Heart left ventricle (tissue), 16 donors: ENCODE data around the gene MIPOL1. TPM values are rescaled to one million over a fixed set of nuclear protein-coding genes. Genes with fewer than 3 reads are reported as not detected.

ENCODE experiments used
- ATAC-seq, 4 donors: fragments of 200-7000 bp; cut with Tn5 transposase; one replicate each; pipeline ENCODE4 v1.9.1; 2020 to 2022; ENCODE audit warnings: moderate library complexity in 4 of 4, mild to moderate bottlenecking in 3 of 4, moderate number of reproducible peaks in 1 of 4
- DNase-seq, 5 donors: peaks; one replicate each; pipeline ENCODE4 v3.0.0-alpha.2; 2020
- H3K27ac ChIP-seq, 12 donors: fragments of 200-600 bp; sonication (generic) in 4 of 12; one replicate each; pipeline versions ENCODE4 v1.5.0 to v1.8.0; 2016 to 2022; ENCODE audit warnings: mild to moderate bottlenecking in 2 of 12
- H3K27me3 ChIP-seq, 9 donors: fragments of 200-600 bp; sonication (generic) in 2 of 9; one replicate each; pipeline versions ENCODE4 v1.5.1 to v1.8.0; 2016 to 2022; ENCODE audit warnings: mild to moderate bottlenecking in 3 of 9
- H3K36me3 ChIP-seq, 9 donors: fragments of 200-600 bp; sonication (generic) in 2 of 9; one replicate each; pipeline versions ENCODE4 v1.5.0 to v1.8.0; 2018 to 2022; ENCODE audit warnings: mild to moderate bottlenecking in 2 of 9
- H3K4me1 ChIP-seq, 12 donors: fragments of 200-600 bp; sonication (generic) in 4 of 12; one replicate each; pipeline versions ENCODE4 v1.5.0 to v1.8.0; 2016 to 2022; ENCODE audit warnings: mild to moderate bottlenecking in 3 of 12
- H3K4me3 ChIP-seq, 12 donors: fragments of 200-600 bp; sonication (generic) in 4 of 12; one replicate each; pipeline versions ENCODE4 v1.5.0 to v1.8.0; 2017 to 2022; ENCODE audit warnings: mild to moderate bottlenecking in 9 of 12, moderate library complexity in 4 of 12
- H3K9me3 ChIP-seq, 12 donors: fragments of 200-600 bp; sonication (generic) in 4 of 12; one replicate each; pipeline versions ENCODE4 v1.5.0 to v1.8.0; 2016 to 2022; ENCODE audit warnings: mild to moderate bottlenecking in 1 of 12
- POLR2A ChIP-seq, 2 donors: fragments of 450-650 bp; IDR thresholded peaks; one replicate each; pipeline ENCODE4 v1.6.1; 2017; ENCODE audit warnings: antibody characterized with exemption in 2 of 2, mild to moderate bottlenecking in 2 of 2, moderate library complexity in 2 of 2
- WGBS, 4 donors: extraction: QIAGEN DNeasy Blood & Tissue Kit in 2 of 4; methylation state at CpG; one replicate each; pipeline versions ENCODE4 v1.1.5 to v1.1.7; 2013 to 2018; 5-methylcytosine and 5-hydroxymethylcytosine counted together
- intact Hi-C, 10 donors: fragments of 100-400 bp; cut with DNase I; formaldehyde crosslinking; loops; one replicate each; pipeline versions ENCODE4 v1.11.1 to v1.14.2; 2022
- polyA plus RNA-seq, 2 donors: library from polyadenylated mRNA; stranded (reverse); fragments of 200-250 nt; gene quantifications; one replicate each; pipeline ENCODE4 v1.2.3, GENCODE V29; 2013
- total RNA-seq, 9 donors: library from RNA; depleted of rRNA in 2 of 9; stranded (reverse); fragments of >200 nt in 2 of 9; fragmentation: NEBNext Ultra II Directional in 3 of 9; extraction: Animal tissue kit (Norgen Biotek cat#: 25700) in 3 of 9; gene quantifications; one replicate each; pipeline versions ENCODE4 v1.1.0 to v1.2.4, GENCODE V29; 2016 to 2023
- TF ChIP-seq, protein P1 (sequence below), 12 donors: fragments of 200-600 bp; sonication (generic) in 4 of 12; IDR thresholded peaks; one replicate each; pipeline versions ENCODE4 v1.5.0 to v1.8.0; 2018 to 2022; ENCODE audit warnings: antibody characterized with exemption in 12 of 12, mild to moderate bottlenecking in 5 of 12
- donor health status: ischemic (EF 13 %, LVEDD 7.1; RV severe dilation, severe dysfunction).
- donor health status: healthy with polysubstance abuse.
- donor health status: DM: no; HTN: yes; CAD: no.
- donor health status: DM: no; HTN: no; CAD: no.
- donor health status: ischemic (EF 25% LVEDD 6.9; RV normal size, moderate dysfunction).
- donor health status: ischemic (EF 25% LVEDD 5.7; RV mildly dilated, moderate dysfunction).
- donor health status: healthy.
- donor health status: DM: yes; HTN: yes; CAD: no.
- donor health status: ischemic (EF 35%, LVEDD 5.7; RV mildly dilated, moderate dysfunction).
- donor health status: nonischemic (EF 11% LVEDD 7.7; RV severe dilation, severe dysfunction).
- donor health status: DM: yes; HTN: yes; CAD: no.
- donor health status: PGD.
- donor health status: ischemic (EF 29% LVEDD 5.4; RV normal size, mild dysfunction).
- donor health status: nonischemic (EF 23%, LVEDD 6.1; RV moderate dilation, normal function).

The MIPOL1 gene
- total and polyA plus RNA-seq, 11 donors, result 0.99 to 7.3 (median 5.0) TPM

DNA sequence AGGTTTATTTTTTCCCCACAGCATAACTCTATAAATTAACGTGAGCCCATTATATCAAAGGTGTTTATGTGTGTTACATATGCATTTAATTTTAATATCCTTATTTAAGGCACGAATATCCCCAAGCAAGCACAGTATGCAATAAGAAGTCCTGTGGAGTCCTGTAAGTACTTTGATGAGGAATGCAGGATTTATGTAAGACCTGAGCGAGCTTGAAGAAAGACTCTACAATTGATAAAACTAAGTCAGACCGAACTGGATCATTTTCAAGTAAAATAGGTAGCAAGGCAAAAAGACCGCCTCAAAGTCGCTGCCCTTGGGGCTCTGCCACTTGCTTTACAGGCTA lies 26.1 kb upstream of the MIPOL1 start:
- DNase-seq (no peak), ATAC-seq (peak in 2 of 4 donors; percentile 5 to 17)
- intact Hi-C loops, result loop anchor here in 2 of 10 donors (1.0 to 2.0 kb wide), 2 partner anchors 25 to 26 kb away; partner anchors contain the start of gene MIPOL1 (in 2 of the 2)
- H3K4me1 ChIP-seq, result peaks cover 0 to 24% (median 9%) of the 10 kb centered on the region in 12 donors
- H3K4me3 ChIP-seq, result peak overlapping the region; percentile 8 to 83 (median 69)
- H3K27ac ChIP-seq, result peak overlapping the region in 8 of 12 donors; percentile 63 to 95 (median 80)
- H3K27me3 ChIP-seq, result peaks cover 0 to 9% (median 0%) of the 10 kb centered on the region in 9 donors
- TF ChIP-seq POLR2A (IDR thresholded peaks at IDR 0.05), result no peak
- TF ChIP-seq, protein P1, sequence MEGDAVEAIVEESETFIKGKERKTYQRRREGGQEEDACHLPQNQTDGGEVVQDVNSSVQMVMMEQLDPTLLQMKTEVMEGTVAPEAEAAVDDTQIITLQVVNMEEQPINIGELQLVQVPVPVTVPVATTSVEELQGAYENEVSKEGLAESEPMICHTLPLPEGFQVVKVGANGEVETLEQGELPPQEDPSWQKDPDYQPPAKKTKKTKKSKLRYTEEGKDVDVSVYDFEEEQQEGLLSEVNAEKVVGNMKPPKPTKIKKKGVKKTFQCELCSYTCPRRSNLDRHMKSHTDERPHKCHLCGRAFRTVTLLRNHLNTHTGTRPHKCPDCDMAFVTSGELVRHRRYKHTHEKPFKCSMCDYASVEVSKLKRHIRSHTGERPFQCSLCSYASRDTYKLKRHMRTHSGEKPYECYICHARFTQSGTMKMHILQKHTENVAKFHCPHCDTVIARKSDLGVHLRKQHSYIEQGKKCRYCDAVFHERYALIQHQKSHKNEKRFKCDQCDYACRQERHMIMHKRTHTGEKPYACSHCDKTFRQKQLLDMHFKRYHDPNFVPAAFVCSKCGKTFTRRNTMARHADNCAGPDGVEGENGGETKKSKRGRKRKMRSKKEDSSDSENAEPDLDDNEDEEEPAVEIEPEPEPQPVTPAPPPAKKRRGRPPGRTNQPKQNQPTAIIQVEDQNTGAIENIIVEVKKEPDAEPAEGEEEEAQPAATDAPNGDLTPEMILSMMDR (IDR thresholded peaks at IDR 0.05), result no peak
- 3 to 9% (median 6%) methylated on average over 6 of the region's 6 CpGs for WGBS, 4 donors
- no peaks in the 10 kb centered on the region for H3K36me3 ChIP-seq
- no peaks in the 10 kb centered on the region for H3K9me3 ChIP-seq

DNA sequence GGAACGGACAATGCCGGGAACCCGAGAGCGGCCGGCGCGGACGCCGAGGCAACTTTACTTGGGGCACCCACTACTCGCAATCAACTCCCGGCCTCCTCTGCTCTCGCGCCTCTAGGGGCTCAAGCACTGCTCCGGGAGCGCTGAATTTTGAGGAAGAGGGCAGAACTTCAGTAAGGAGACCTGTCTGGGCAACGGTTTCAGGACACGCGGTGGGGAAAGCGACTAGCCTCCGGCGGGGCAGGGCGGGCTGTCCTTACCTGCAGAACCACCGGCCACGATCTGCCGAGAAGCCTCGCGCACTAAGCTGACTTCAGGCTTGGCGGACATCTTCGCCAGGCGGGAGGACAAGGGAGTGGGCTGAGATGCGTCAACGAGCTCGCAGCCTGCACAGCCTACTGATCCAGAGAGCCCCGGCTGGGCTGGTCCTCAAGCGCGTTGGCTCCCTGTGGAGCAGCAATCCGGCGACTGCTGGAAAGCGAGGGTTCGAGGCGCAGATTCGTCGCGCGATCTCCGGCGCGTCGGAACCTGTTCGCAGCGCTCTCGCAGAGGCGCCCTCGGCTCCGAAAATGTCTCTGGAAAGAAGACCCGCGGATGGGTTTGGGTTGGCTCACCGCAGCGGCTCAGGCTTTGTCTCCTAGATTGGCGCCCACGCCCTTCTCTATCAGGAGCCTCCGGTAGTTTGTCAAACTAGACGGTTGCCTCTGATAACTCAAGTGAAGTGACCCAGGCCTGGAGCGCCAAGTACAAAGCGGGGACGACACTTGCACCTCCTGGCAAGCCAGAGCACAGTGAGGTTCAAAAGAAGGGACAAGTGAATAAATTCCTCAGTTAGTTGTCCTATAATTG lies 25.5 kb upstream of the MIPOL1 start, which contains the start of gene SLC25A21:
TSS of gene SLC25A21 (minus strand) at position 583 of the 846 bp plus-strand sequence.
- peaks cover 0 to 9% (median 0%) of the 10 kb centered on the region in 9 donors for H3K27me3 ChIP-seq
- WGBS, 4 donors, result 0 to 1% (median 1%) methylated on average over 57 to 66 of the region's 66 CpGs
- DNase-seq, result peak; percentile 70 to 84 (median 78)
- H3K4me1 ChIP-seq, result peaks cover 0 to 24% (median 9%) of the 10 kb centered on the region in 12 donors
- no peaks in the 10 kb centered on the region for H3K9me3 ChIP-seq
- peak within 1 kb of the TSS; percentile 8 to 83 (median 69) for H3K4me3 ChIP-seq
- TF ChIP-seq, protein P1 (IDR thresholded peaks at IDR 0.05), result peak in 3 of 12 donors; percentile 7 to 22 (median 9)
- no peak for TF ChIP-seq POLR2A (IDR thresholded peaks at IDR 0.05)
- ATAC-seq, result peak; percentile 94 to 98 (median 97)
- no peaks in the 10 kb centered on the region for H3K36me3 ChIP-seq
- intact Hi-C loops, result loop anchor here in 2 of 10 donors (1.0 to 2.0 kb wide), 2 partner anchors 25 kb away; partner anchors contain the start of gene MIPOL1 (in 2 of the 2)
- H3K27ac ChIP-seq, result peak within 1 kb of the TSS; percentile 38 to 95 (median 77)

DNA sequence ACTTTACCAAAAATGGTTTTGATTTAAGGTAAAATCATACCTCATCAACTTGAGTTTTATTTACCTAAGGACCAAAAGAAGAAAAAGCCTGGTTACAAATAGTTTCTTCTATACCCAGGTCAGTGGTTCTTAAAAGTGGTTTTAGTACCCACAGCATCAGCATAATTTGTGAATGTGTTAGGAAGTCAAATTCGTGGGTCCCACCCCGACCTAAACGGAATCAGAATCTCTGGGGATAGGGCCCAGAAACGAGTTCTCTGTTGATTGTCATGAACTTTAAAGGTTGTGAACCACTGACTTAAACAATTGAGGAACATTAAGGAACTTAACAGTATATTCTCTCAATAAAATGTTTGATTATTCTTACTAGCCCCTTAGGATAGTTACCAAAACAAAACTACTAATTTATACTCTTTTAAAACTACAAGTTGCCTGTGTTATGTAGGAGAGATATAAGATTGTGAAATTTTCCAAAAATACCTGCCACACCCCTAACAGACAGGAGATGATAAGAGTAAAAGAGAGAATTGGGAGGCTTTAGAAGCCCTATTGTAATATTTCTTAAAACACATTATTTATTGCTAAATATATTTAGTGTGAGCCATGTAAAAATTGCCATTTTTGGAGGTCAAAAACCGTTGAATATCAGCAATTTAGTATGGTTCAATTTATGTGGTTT lies 24.7 kb upstream of the MIPOL1 start:
- 59 to 66% (median 59%) methylated on average over 5 of the region's 5 CpGs for WGBS, 4 donors

More for the DNA sequence above, 24.7 kb upstream of the MIPOL1 start:
- no peaks in the 10 kb centered on the region for H3K36me3 ChIP-seq
- peak overlapping the region in 3 of 12 donors; percentile 83 to 95 (median 86) for H3K27ac ChIP-seq
- DNase-seq (no peak), ATAC-seq (no peak)
- TF ChIP-seq, protein P1 (IDR thresholded peaks at IDR 0.05), result no peak
- no peak for TF ChIP-seq POLR2A (IDR thresholded peaks at IDR 0.05)
- H3K27me3 ChIP-seq, result peaks cover 0 to 9% (median 0%) of the 10 kb centered on the region in 9 donors
- intact Hi-C loops, result loop anchor here in 2 of 10 donors (1.0 to 2.0 kb wide), 2 partner anchors 24 kb away; partner anchors contain the start of gene MIPOL1 (in 2 of the 2)
- peak overlapping the region in 11 of 12 donors; percentile 58 to 83 (median 70) for H3K4me3 ChIP-seq
- no peaks in the 10 kb centered on the region for H3K9me3 ChIP-seq
- peaks cover 0 to 24% (median 9%) of the 10 kb centered on the region in 12 donors for H3K4me1 ChIP-seq
